GM23338 (cell line): Measurements from ENCODE around the gene B3GAT3. TPM values are rescaled to one million over a fixed set of nuclear protein-coding genes. Genes with fewer than 3 reads are reported as not detected.
A peak's percentile ranks its signal among the peaks of the same experiment; 100 is the strongest.

Experiments used
- ATAC-seq: fragments of 200-7000 bp; cut with Tn5 transposase; 3 replicates; pipeline ENCODE4 v1.9.1; 2020
- DNase-seq: peaks from one replicate; pipeline ENCODE4 v3.0.0-alpha.2; 2015; ENCODE audit warnings: low spot score
- H2AFZ ChIP-seq: fragments of 200-600 bp; sonication (generic); 2 replicates; pipeline ENCODE4 v1.8.0; 2016; ENCODE audit warnings: antibody characterized with exemption, mild to moderate bottlenecking, moderate library complexity
- H3F3A ChIP-seq: fragments of 200-600 bp; sonication (generic); replicated peaks from 2 replicates; pipeline ENCODE4 v1.8.0; 2017; ENCODE audit warnings: antibody characterized with exemption, mixed run types, low read depth
- H3K27ac ChIP-seq: fragments of 200-600 bp; sonication (generic); 2 replicates; pipeline ENCODE4 v1.6.1; 2016; ENCODE audit warnings: low read depth
- H3K27me3 ChIP-seq: fragments of 200-600 bp; sonication (generic); 2 replicates; pipeline ENCODE4 v1.8.0; 2016; ENCODE audit warnings: mild to moderate bottlenecking, mixed run types, moderate library complexity; ENCODE audit not compliant: insufficient read depth
- H3K36me3 ChIP-seq: fragments of 200-600 bp; sonication (generic); 2 replicates; pipeline ENCODE4 v1.8.0; 2016; ENCODE audit warnings: mild to moderate bottlenecking; ENCODE audit not compliant: insufficient read depth
- H3K4me1 ChIP-seq: fragments of 200-600 bp; sonication (generic); 2 replicates; pipeline ENCODE4 v1.8.0; 2016; ENCODE audit warnings: mild to moderate bottlenecking, moderate library complexity; ENCODE audit not compliant: insufficient read depth
- H3K4me2 ChIP-seq: fragments of 200-600 bp; sonication (generic); 2 replicates; pipeline ENCODE4 v1.7.1; 2017; ENCODE audit warnings: mixed run types
- H3K4me3 ChIP-seq: fragments of 200-600 bp; sonication (generic); 2 replicates; pipeline ENCODE4 v1.6.1; 2016; ENCODE audit warnings: mixed run types
- H3K79me2 ChIP-seq: fragments of 200-600 bp; sonication (generic); replicated peaks from 2 replicates; pipeline ENCODE4 v1.8.0; 2017; ENCODE audit warnings: mild to moderate bottlenecking; ENCODE audit not compliant: insufficient read depth
- H3K9me2 ChIP-seq: fragments of 200-600 bp; sonication (generic); 2 replicates; pipeline ENCODE4 v1.8.0; 2017; ENCODE audit not compliant: insufficient read depth
- H4K20me1 ChIP-seq: fragments of 200-600 bp; sonication (generic); replicated peaks from 2 replicates; pipeline ENCODE4 v1.8.0; 2017; ENCODE audit warnings: mild to moderate bottlenecking; ENCODE audit not compliant: insufficient read depth
- H3K27ac Mint-ChIP-seq: 2 replicates; pipeline ENCODE4 v1.8.0; 2020; ENCODE audit warnings: inconsistent platforms, mild to moderate bottlenecking, moderate library complexity, mixed read lengths
- H3K27me3 Mint-ChIP-seq: 3 replicates; pipeline ENCODE4 v1.8.0; 2022; ENCODE audit warnings: low read depth, mild to moderate bottlenecking, moderate library complexity, mixed read lengths, inconsistent platforms; ENCODE audit not compliant: insufficient read depth, poor library complexity
- H3K36me3 Mint-ChIP-seq: 3 replicates; pipeline ENCODE4 v1.8.0; 2021; ENCODE audit warnings: low read depth, mild to moderate bottlenecking, inconsistent platforms, moderate library complexity, mixed read lengths
- H3K4me1 Mint-ChIP-seq: 3 replicates; pipeline ENCODE4 v1.8.0; 2020; ENCODE audit warnings: mild to moderate bottlenecking, inconsistent platforms, mixed read lengths
- H3K4me3 Mint-ChIP-seq: 3 replicates; pipeline ENCODE4 v1.8.0; 2021; ENCODE audit warnings: moderate library complexity, mild to moderate bottlenecking, inconsistent platforms, mixed read lengths
- H3K9me3 Mint-ChIP-seq: 3 replicates; pipeline ENCODE4 v1.8.0; 2020; ENCODE audit warnings: moderate library complexity, mild to moderate bottlenecking, inconsistent platforms, mixed read lengths
- ETS1 ChIP-seq: IDR thresholded peaks from 2 replicates; pipeline ENCODE4 v1.6.1; 2016; ENCODE audit warnings: antibody characterized with exemption
- EZH2 ChIP-seq: fragments of 200-600 bp; sonication (generic); IDR thresholded peaks from one replicate; pipeline ENCODE4 v1.8.0; 2017; ENCODE audit warnings: antibody characterized with exemption, mild to moderate bottlenecking, low read depth; ENCODE audit not compliant: unreplicated experiment
- EZH2phosphoT487 ChIP-seq: fragments of 200-600 bp; sonication (generic); IDR thresholded peaks from one replicate; pipeline ENCODE4 v1.8.1; 2018; ENCODE audit warnings: antibody characterized with exemption; ENCODE audit not compliant: unreplicated experiment
- JUNB ChIP-seq: IDR thresholded peaks from one replicate; pipeline ENCODE4 v1.6.1; 2016; ENCODE audit warnings: antibody characterized with exemption; ENCODE audit not compliant: unreplicated experiment
- STAT1 ChIP-seq: IDR thresholded peaks from one replicate; pipeline ENCODE4 v1.6.1; 2016; ENCODE audit warnings: antibody characterized with exemption; ENCODE audit not compliant: unreplicated experiment
- ZNF114 ChIP-seq: fragments of 250-450 bp; sonication (Bioruptor Pico); IDR thresholded peaks from 2 replicates; pipeline ENCODE4 v1.5.0; 2020; ENCODE audit warnings: mild to moderate bottlenecking, moderate library complexity
- ZNF331 ChIP-seq: fragments of 250-450 bp; sonication (Bioruptor Pico); IDR thresholded peaks from 2 replicates; pipeline ENCODE4 v1.5.0; 2020; ENCODE audit warnings: low read depth, mild to moderate bottlenecking, moderate library complexity
- ZNF462 ChIP-seq: fragments of 250-450 bp; sonication (Bioruptor Pico); IDR thresholded peaks from 2 replicates; pipeline ENCODE4 v1.5.0; 2020; ENCODE audit warnings: mild to moderate bottlenecking, moderate library complexity
- polyA plus RNA-seq: library from polyadenylated mRNA; unstranded; fragments of >200 nt; fragmentation: Nextera tagmentation; extraction: Ambion mirVana; gene quantifications from 2 replicates; pipeline ENCODE4 v1.2.1, GENCODE V29; 2016
- total RNA-seq: library from RNA; depleted of rRNA; stranded (reverse); fragments of >200 nt; shearing (Covaris generic); gene quantifications from 2 replicates; pipeline ENCODE4 v1.2.3, GENCODE V29; 2014
- TF ChIP-seq, protein P1 (sequence below), 2 experiments: fragments of 200-600 bp in 1 of 2; sonication (generic) in 1 of 2; conservative IDR thresholded peaks; 2 replicates each; pipeline versions ENCODE4 v1.5.1 to v1.6.1; 2016 to 2017; ENCODE audit warnings: antibody characterized with exemption in 2 of 2, low read depth in 2 of 2, mild to moderate bottlenecking in 2 of 2, moderate library complexity in 1 of 2

Gene B3GAT3
- total and polyA plus RNA-seq, 2 experiments from 2014 or later: 16.4 to 18.4 TPM

GRCh38 chr11:62669420-62670161 is 47.8 kb upstream of the B3GAT3 start:
- no peaks in the 10 kb centered on the region for H3K9me2 ChIP-seq
- peaks cover 7% of the 10 kb centered on the region for H3K36me3 ChIP-seq
- no peak overlapping the region; the same call in 1 of the 2 replicates for H3K4me3 ChIP-seq
- H3K27me3 ChIP-seq: no peaks in the 10 kb centered on the region
- H3K4me2 ChIP-seq: no peak overlapping the region
- peak overlapping the region; percentile 92 for H3K27ac ChIP-seq
- no peak for ATAC-seq
- H3K4me1 ChIP-seq: peaks cover 31% of the 10 kb centered on the region
- TF ChIP-seq, protein P1, sequence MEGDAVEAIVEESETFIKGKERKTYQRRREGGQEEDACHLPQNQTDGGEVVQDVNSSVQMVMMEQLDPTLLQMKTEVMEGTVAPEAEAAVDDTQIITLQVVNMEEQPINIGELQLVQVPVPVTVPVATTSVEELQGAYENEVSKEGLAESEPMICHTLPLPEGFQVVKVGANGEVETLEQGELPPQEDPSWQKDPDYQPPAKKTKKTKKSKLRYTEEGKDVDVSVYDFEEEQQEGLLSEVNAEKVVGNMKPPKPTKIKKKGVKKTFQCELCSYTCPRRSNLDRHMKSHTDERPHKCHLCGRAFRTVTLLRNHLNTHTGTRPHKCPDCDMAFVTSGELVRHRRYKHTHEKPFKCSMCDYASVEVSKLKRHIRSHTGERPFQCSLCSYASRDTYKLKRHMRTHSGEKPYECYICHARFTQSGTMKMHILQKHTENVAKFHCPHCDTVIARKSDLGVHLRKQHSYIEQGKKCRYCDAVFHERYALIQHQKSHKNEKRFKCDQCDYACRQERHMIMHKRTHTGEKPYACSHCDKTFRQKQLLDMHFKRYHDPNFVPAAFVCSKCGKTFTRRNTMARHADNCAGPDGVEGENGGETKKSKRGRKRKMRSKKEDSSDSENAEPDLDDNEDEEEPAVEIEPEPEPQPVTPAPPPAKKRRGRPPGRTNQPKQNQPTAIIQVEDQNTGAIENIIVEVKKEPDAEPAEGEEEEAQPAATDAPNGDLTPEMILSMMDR (conservative IDR thresholded peaks at IDR 0.05; ENCODE audit: low read depth in 2 of 2): no peak
- TF ChIP-seq ETS1: no peak
- no peak for TF ChIP-seq EZH2
- TF ChIP-seq ZNF462: no peak
- TF ChIP-seq EZH2phosphoT487: no peak
- no peak for TF ChIP-seq ZNF114 (CRISPR knock-in tag)
- TF ChIP-seq STAT1: no peak
- no peak for TF ChIP-seq JUNB
- no peak for TF ChIP-seq ZNF331 (CRISPR knock-in tag)
- Mint-ChIP-seq H3K27ac (0 out of 2 replicates have a peak overlapping the region, but pooled peaks have one; percentile 11), H3K27me3 (peaks cover 27% of the 10 kb centered on the region), H3K36me3 (peaks cover 54% of the 10 kb centered on the region), H3K4me3 (peak overlapping the region; percentile 90), H3K9me3 (no peaks in the 10 kb centered on the region; the same call in none of the 3 replicates), H3K4me1 (peaks cover 17% of the 10 kb centered on the region)
- H2AFZ ChIP-seq: no peak overlapping the region
- peaks cover 46% of the 10 kb centered on the region for H3K79me2 ChIP-seq
- H3F3A ChIP-seq: peaks cover 54% of the 10 kb centered on the region
- DNase-seq: peak; percentile 47
- peaks cover 15% of the 10 kb centered on the region for H4K20me1 ChIP-seq
